Measurements from ENCODE around the gene QTRT2. TPM values are rescaled to one million over a fixed set of nuclear protein-coding genes. Genes with fewer than 3 reads are reported as not detected.

QTRT2 gene
- total and polyA plus RNA-seq, 2 of the 8 experiments (the other 6 are each of a cell fraction or from before 2014, with no cell fraction given): 13.3 to 54.5 TPM

GRCh38 chr3:114133947-114134346 lies 77.4 kb downstream of the QTRT2 start:
- Histone ChIP-seq H3K23ac (ENCODE audit: insufficient read length) (no peak overlapping the region), H4K91ac (replicated peaks; ENCODE audit: insufficient read length, low read length) (no peak overlapping the region), H3K4me2 (ENCODE audit: insufficient read depth in 1 of 2, low read depth in 2 of 2, low read length in 2 of 2) (no peak overlapping the region), H3K4me1 (replicated peaks in 1 of 4; ENCODE audit: control insufficient read depth in 3 of 4, insufficient read depth in 4 of 4, low read length in 3 of 4) (no peaks in the 10 kb centered on the region), H2AFZ (ENCODE audit: low read length) (no peak overlapping the region), H3K9ac (replicated peaks in 1 of 4; ENCODE audit: extremely low read depth in 1 of 4, low read depth in 3 of 4, low read length in 3 of 4) (no peak overlapping the region), H3K27me3 (replicated peaks in 1 of 4; ENCODE audit: control insufficient read depth in 3 of 4, extremely low read depth in 1 of 4, insufficient read depth in 3 of 4, low read length in 3 of 4) (no peaks in the 10 kb centered on the region), H3K23me2 (ENCODE audit: low read depth, low read length) (no peaks in the 10 kb centered on the region), H2BK120ac (replicated peaks; ENCODE audit: low read depth, low read length) (no peak overlapping the region), H3K27ac (ENCODE audit: low read depth, low read length) (no peak overlapping the region), H4K20me1 (replicated peaks in 1 of 2; ENCODE audit: control insufficient read depth in 1 of 2, insufficient read depth in 2 of 2, low read length in 2 of 2) (no peaks in the 10 kb centered on the region), H3K18ac (ENCODE audit: extremely low read depth, low read length) (no peak overlapping the region), H4K8ac (ENCODE audit: extremely low read depth, insufficient read depth, low read length) (no peak overlapping the region), H4K5ac (ENCODE audit: insufficient read length, low read depth, low read length) (no peak overlapping the region), H3K4ac (replicated peaks; ENCODE audit: insufficient read length, low read depth, low read length) (no peak overlapping the region), H3K14ac (ENCODE audit: insufficient read length) (no peak overlapping the region), H3K36me3 (ENCODE audit: control insufficient read depth in 2 of 4, insufficient read depth in 4 of 4, low read length in 3 of 4) (no peaks in the 10 kb centered on the region), H3K56ac (replicated peaks; ENCODE audit: insufficient read length, low read depth, low read length) (no peak overlapping the region), H2BK15ac (ENCODE audit: low read length) (no peak overlapping the region), H3K79me2 (ENCODE audit: control insufficient read depth in 1 of 2, insufficient read depth in 2 of 2, low read length in 2 of 2) (no peaks in the 10 kb centered on the region), H2AK5ac (ENCODE audit: low read depth, low read length) (no peak overlapping the region), H2BK5ac (ENCODE audit: low read depth, low read length) (no peak overlapping the region), H2BK20ac (ENCODE audit: low read length) (no peak overlapping the region), H2BK12ac (ENCODE audit: low read depth, low read length) (no peak overlapping the region), H3K4me3 (ENCODE audit: extremely low read depth in 1 of 4, insufficient read depth in 2 of 4, low read depth in 3 of 4, low read length in 4 of 4) (no peak overlapping the region), H3K9me3 (ENCODE audit: insufficient read depth in 2 of 2, low read depth in 1 of 2, low read length in 1 of 2) (no peaks in the 10 kb centered on the region), H3K79me1 (ENCODE audit: low read depth, low read length) (no peaks in the 10 kb centered on the region)
- TF ChIP-seq POLR2A (IDR thresholded peaks at IDR 0.05; ENCODE audit: control extremely low read depth in 1 of 2, low read depth in 2 of 2, low read length in 2 of 2): no peak
- FAIRE-seq (no peak), DNase-seq (ENCODE audit: low read depth in 1 of 2, low spot score in 2 of 2) (no peak)
- 90% methylated on average over 3 of the region's 3 CpGs; no CpG with 5 or more reads in 1 of the 2 experiments for WGBS, 2 experiments (ENCODE audit: extremely low coverage in 1 of 2, insufficient coverage in 1 of 2, insufficient read length in 1 of 2, insufficient replicate concordance in 2 of 2, low coverage in 1 of 2, low lambda C conversion rate in 2 of 2, missing lambda C conversion rate in 1 of 2)
- POLR2A ChIA-PET (ENCODE audit: partially characterized antibody): no interaction called here
- CTCF ChIA-PET (ENCODE audit: partially characterized antibody): interaction anchor here (1.1 to 1.2 kb wide), 2 partner anchors 21 to 84 kb away, joined by 3 to 4 read pairs; no protein-coding TSS in a partner anchor

Other genes with a start within 250 kb of the QTRT2 start
- 1.3 and 2.1 TPM in 2 replicates for gene GRAMD1C, start 217.9 kb upstream of the QTRT2 start, total RNA-seq (2021; fragmentation: NEBNext Ultra II Directional; extraction: Animal tissue kit (Norgen Biotek cat#: 25700))
- 0.20 and 0.62 TPM in 2 replicates for gene GRAMD1C, start 217.9 kb upstream of the QTRT2 start, polyA plus RNA-seq (2011; rRNA removed)
- 14.1 and 15.7 TPM in 2 replicates for gene ZDHHC23, start 108.7 kb upstream of the QTRT2 start, total RNA-seq (2021; fragmentation: NEBNext Ultra II Directional; extraction: Animal tissue kit (Norgen Biotek cat#: 25700))
- 5.2 and 6.2 TPM in 2 replicates for gene ZDHHC23, start 108.7 kb upstream of the QTRT2 start, polyA plus RNA-seq (2011; rRNA removed)
- gene CCDC191, start 211 bp upstream of the QTRT2 start, total RNA-seq (2021; fragmentation: NEBNext Ultra II Directional; extraction: Animal tissue kit (Norgen Biotek cat#: 25700)): 0.65 and 1.3 TPM in 2 replicates
- gene CCDC191, start 211 bp upstream of the QTRT2 start, polyA plus RNA-seq (2011; rRNA removed): 0.42 and 0.65 TPM in 2 replicates
- 0.32 and 0.34 TPM in 2 replicates for gene DRD3, start 122.3 kb downstream of the QTRT2 start, total RNA-seq (2021; fragmentation: NEBNext Ultra II Directional; extraction: Animal tissue kit (Norgen Biotek cat#: 25700))
- gene DRD3, start 122.3 kb downstream of the QTRT2 start, polyA plus RNA-seq (2011; rRNA removed): 1.2 and 1.3 TPM in 2 replicates
- not detected in 2 replicates for gene ZNF80, start 180.8 kb downstream of the QTRT2 start, total RNA-seq (2021; fragmentation: NEBNext Ultra II Directional; extraction: Animal tissue kit (Norgen Biotek cat#: 25700))
- gene ZNF80, start 180.8 kb downstream of the QTRT2 start, polyA plus RNA-seq (2011; rRNA removed): not detected in 2 replicates
- gene TIGIT, start 237.3 kb downstream of the QTRT2 start, total RNA-seq (2021; fragmentation: NEBNext Ultra II Directional; extraction: Animal tissue kit (Norgen Biotek cat#: 25700)): not detected in 2 replicates
- 0.02 and 0.17 TPM in 2 replicates for gene TIGIT, start 237.3 kb downstream of the QTRT2 start, polyA plus RNA-seq (2011; rRNA removed)

Measured in H1 (cell line).